MM.1S (cell line): ENCODE data around the gene ZFHX3.

Source experiments
- DNase-seq: peaks from one replicate; pipeline ENCODE4 v3.0.0-alpha.2; 2015
- H2AFZ ChIP-seq: fragments of 300-600 bp; sonication (generic); 2 replicates; pipeline ENCODE4 v1.6.0; 2016; ENCODE audit warnings: antibody characterized with exemption, low read length
- H3F3A ChIP-seq: fragments of 300-600 bp; sonication (generic); 2 replicates; pipeline ENCODE4 v1.6.1; 2016; ENCODE audit warnings: mild to moderate bottlenecking, antibody characterized with exemption, low read length, moderate library complexity, mixed read lengths; ENCODE audit not compliant: insufficient read depth
- H3K27ac ChIP-seq: fragments of 300-600 bp; sonication (generic); 2 replicates; pipeline ENCODE4 v1.5.1; 2016; ENCODE audit warnings: mild to moderate bottlenecking, low read length
- H3K27me3 ChIP-seq: fragments of 300-600 bp; sonication (generic); replicated peaks from 2 replicates; pipeline ENCODE4 v1.6.0; 2016; ENCODE audit warnings: low read length; ENCODE audit not compliant: insufficient read depth
- H3K36me3 ChIP-seq: fragments of 300-600 bp; sonication (generic); replicated peaks from 2 replicates; pipeline ENCODE4 v1.6.1; 2016; ENCODE audit warnings: mild to moderate bottlenecking, low read length, mixed read lengths; ENCODE audit not compliant: insufficient read depth
- H3K4me1 ChIP-seq: fragments of 300-600 bp; sonication (generic); 2 replicates; pipeline ENCODE4 v1.6.1; 2016; ENCODE audit warnings: low read length, mixed read lengths
- H3K4me2 ChIP-seq: fragments of 300-600 bp; sonication (generic); 2 replicates; pipeline ENCODE4 v1.6.0; 2016; ENCODE audit warnings: low read depth, low read length
- H3K4me3 ChIP-seq: fragments of 300-600 bp; sonication (generic); 2 replicates; pipeline ENCODE4 v1.5.1; 2016; ENCODE audit warnings: low read length, mixed read lengths
- H3K79me2 ChIP-seq: fragments of 300-600 bp; sonication (generic); 2 replicates; pipeline ENCODE4 v1.6.1; 2016; ENCODE audit warnings: mixed run types, low read length, mixed read lengths
- H3K9ac ChIP-seq: fragments of 300-600 bp; sonication (generic); 2 replicates; pipeline ENCODE4 v1.6.1; 2016; ENCODE audit warnings: low read length, mixed read lengths
- H3K9me2 ChIP-seq: fragments of 300-600 bp; sonication (generic); replicated peaks from 2 replicates; pipeline ENCODE4 v1.6.1; 2016; ENCODE audit warnings: mild to moderate bottlenecking, low read length, mixed read lengths; ENCODE audit not compliant: insufficient read depth
- H3K9me3 ChIP-seq: fragments of 300-600 bp; sonication (generic); replicated peaks from 2 replicates; pipeline ENCODE4 v1.6.1; 2016; ENCODE audit warnings: mild to moderate bottlenecking, low read length, mixed read lengths; ENCODE audit not compliant: insufficient read depth
- H4K20me1 ChIP-seq: fragments of 300-600 bp; sonication (generic); 2 replicates; pipeline ENCODE4 v1.6.1; 2016; ENCODE audit warnings: mild to moderate bottlenecking, low read length, moderate library complexity, mixed read lengths; ENCODE audit not compliant: insufficient read depth
- CTCF ChIP-seq: fragments of 300-600 bp; sonication (generic); IDR thresholded peaks from 2 replicates; pipeline ENCODE4 v1.5.1; 2016; ENCODE audit warnings: antibody characterized with exemption, low read length, mixed read lengths
- EZH2 ChIP-seq: fragments of 300-600 bp; sonication (generic); optimal IDR thresholded peaks from 2 replicates; pipeline ENCODE3; 2017; ENCODE audit warnings: low read depth, mild to moderate bottlenecking, antibody characterized with exemption, low read length, mixed read lengths
- EZH2phosphoT487 ChIP-seq: fragments of 300-600 bp; sonication (generic); IDR thresholded peaks from 2 replicates; pipeline ENCODE4 v1.6.1; 2018; ENCODE audit warnings: antibody characterized with exemption, low read length

ZFHX3 gene

GRCh38 chr16:72836181-72836580 lies 211.7 kb downstream of the ZFHX3 start:
- Histone ChIP-seq H4K20me1 (no peaks in the 10 kb centered on the region), H3K9me2 (no peaks in the 10 kb centered on the region), H2AFZ (no peak overlapping the region), H3K9me3 (no peaks in the 10 kb centered on the region), H3K79me2 (no peaks in the 10 kb centered on the region), H3K36me3 (no peaks in the 10 kb centered on the region), H3K4me2 (no peak overlapping the region), H3K4me3 (no peak overlapping the region), H3K9ac (no peak overlapping the region), H3K27me3 (no peaks in the 10 kb centered on the region), H3F3A (no peaks in the 10 kb centered on the region), H3K4me1 (no peaks in the 10 kb centered on the region), H3K27ac (no peak overlapping the region)
- DNase-seq = no peak
- TF ChIP-seq EZH2 (no peak), CTCF (no peak), EZH2phosphoT487 (no peak)

- no peaks in the 10 kb centered on the region for H3K79me2 ChIP-seq
- H3K4me1 ChIP-seq = no peaks in the 10 kb centered on the region
- no peaks in the 10 kb centered on the region for H3K36me3 ChIP-seq
- no peak for DNase-seq
- no peaks in the 10 kb centered on the region for H3F3A ChIP-seq
- no peaks in the 10 kb centered on the region for H3K27me3 ChIP-seq
- no peak overlapping the region for H3K4me3 ChIP-seq
- no peaks in the 10 kb centered on the region for H3K9me2 ChIP-seq
- TF ChIP-seq EZH2phosphoT487 (no peak), CTCF (no peak), EZH2 (no peak)
- no peak overlapping the region for H3K4me2 ChIP-seq
- H3K9me3 ChIP-seq = no peaks in the 10 kb centered on the region
- H2AFZ ChIP-seq = no peak overlapping the region
- no peaks in the 10 kb centered on the region for H4K20me1 ChIP-seq
- no peak overlapping the region for H3K27ac ChIP-seq
- no peak overlapping the region for H3K9ac ChIP-seq
Observed at GRCh38 chr16:72835086-72835485, 212.8 kb downstream of the ZFHX3 start.

GRCh38 chr16:72834499-72834898 lies 213.4 kb downstream of the ZFHX3 start:
- H3K4me2 ChIP-seq = no peak overlapping the region
- no peaks in the 10 kb centered on the region for H4K20me1 ChIP-seq
- no peaks in the 10 kb centered on the region for H3K9me3 ChIP-seq
- H3K9ac ChIP-seq = no peak overlapping the region
- H3K4me1 ChIP-seq = no peaks in the 10 kb centered on the region
- H3K27me3 ChIP-seq = no peaks in the 10 kb centered on the region
- H2AFZ ChIP-seq = no peak overlapping the region
- no peaks in the 10 kb centered on the region for H3K9me2 ChIP-seq
- no peaks in the 10 kb centered on the region for H3K79me2 ChIP-seq
- no peak overlapping the region for H3K4me3 ChIP-seq
- TF ChIP-seq EZH2 (no peak), CTCF (no peak), EZH2phosphoT487 (no peak)
- no peaks in the 10 kb centered on the region for H3F3A ChIP-seq
- DNase-seq = no peak
- H3K27ac ChIP-seq = no peak overlapping the region
- no peaks in the 10 kb centered on the region for H3K36me3 ChIP-seq
